Measurements from ENCODE around the gene FOLR3. TPM values are rescaled to one million over a fixed set of nuclear protein-coding genes. Genes with fewer than 3 reads are reported as not detected.

FOLR3 gene
- total RNA-seq, 2 experiments from 2014 or later, result not detected

- POLR2A ChIA-PET, result interaction anchor here (1.3 to 1.6 kb wide), 3 partner anchors 10 to 72 kb away, joined by 4 to 7 read pairs (median 6); no protein-coding TSS in a partner anchor
- intact Hi-C loops (cut with micrococcal nuclease; ENCODE audit: unreplicated experiment), result loop anchor here (1.0 kb wide), 2 partner anchors 8 to 112 kb away; partner anchors contain the start of gene LAMTOR1
- BruUV-seq (replicated peaks), result TSS peak; percentile 87
- H3K4me1 ChIP-seq (ENCODE audit: insufficient read depth, low read length, poor library complexity, severe bottlenecking), result peaks cover 19% of the 10 kb centered on the region
- peak overlapping the region; percentile 93 for H3K4me2 ChIP-seq (ENCODE audit: low read length)
- no peaks in the 10 kb centered on the region for H3K9me2 ChIP-seq (ENCODE audit: insufficient read depth, low read length)
- no peaks in the 10 kb centered on the region for H3K9me3 ChIP-seq (ENCODE audit: low read length)
- peak overlapping the region; percentile 60; the same call in 1 of the 2 replicates for H2AFZ ChIP-seq (ENCODE audit: low read length)
- H3K36me3 ChIP-seq (ENCODE audit: insufficient read depth, low read length), result peaks cover 8% of the 10 kb centered on the region; the same call in 1 of the 2 replicates
- H4K20me1 ChIP-seq (ENCODE audit: insufficient read depth, low read length), result no peaks in the 10 kb centered on the region
- TF ChIP-seq, protein P1, sequence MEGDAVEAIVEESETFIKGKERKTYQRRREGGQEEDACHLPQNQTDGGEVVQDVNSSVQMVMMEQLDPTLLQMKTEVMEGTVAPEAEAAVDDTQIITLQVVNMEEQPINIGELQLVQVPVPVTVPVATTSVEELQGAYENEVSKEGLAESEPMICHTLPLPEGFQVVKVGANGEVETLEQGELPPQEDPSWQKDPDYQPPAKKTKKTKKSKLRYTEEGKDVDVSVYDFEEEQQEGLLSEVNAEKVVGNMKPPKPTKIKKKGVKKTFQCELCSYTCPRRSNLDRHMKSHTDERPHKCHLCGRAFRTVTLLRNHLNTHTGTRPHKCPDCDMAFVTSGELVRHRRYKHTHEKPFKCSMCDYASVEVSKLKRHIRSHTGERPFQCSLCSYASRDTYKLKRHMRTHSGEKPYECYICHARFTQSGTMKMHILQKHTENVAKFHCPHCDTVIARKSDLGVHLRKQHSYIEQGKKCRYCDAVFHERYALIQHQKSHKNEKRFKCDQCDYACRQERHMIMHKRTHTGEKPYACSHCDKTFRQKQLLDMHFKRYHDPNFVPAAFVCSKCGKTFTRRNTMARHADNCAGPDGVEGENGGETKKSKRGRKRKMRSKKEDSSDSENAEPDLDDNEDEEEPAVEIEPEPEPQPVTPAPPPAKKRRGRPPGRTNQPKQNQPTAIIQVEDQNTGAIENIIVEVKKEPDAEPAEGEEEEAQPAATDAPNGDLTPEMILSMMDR (conservative IDR thresholded peaks at IDR 0.05; ENCODE audit: low read length), result no peak
- TF ChIP-seq EZH2phosphoT487 (IDR thresholded peaks at IDR 0.05; ENCODE audit: borderline replicate concordance, low read depth, low read length), result no peak
- H3K27ac ChIP-seq (ENCODE audit: low read depth, low read length, poor library complexity, severe bottlenecking), result peak overlapping the region; percentile 78
- CTCF ChIA-PET (ENCODE audit: unreplicated experiment), result interaction anchor here (1.3 kb wide), 1 partner anchor 33 kb away, joined by 4 read pairs; no protein-coding TSS in a partner anchor
- no peak for DNase-seq (ENCODE audit: low spot score)
- H3K79me2 ChIP-seq (ENCODE audit: insufficient read depth, low read depth, low read length), result no peaks in the 10 kb centered on the region; the same call in 1 of the 2 replicates
- peak overlapping the region; percentile 76 for H3K4me3 ChIP-seq (ENCODE audit: low read depth, low read length, poor library complexity, severe bottlenecking)
Measured at GRCh38 chr11:72111300-72112142, 24.0 kb upstream of the FOLR3 start.

GRCh38 chr11:72112143-72112977 lies 23.2 kb upstream of the FOLR3 start, which contains the start of gene ANAPC15:
Gene ANAPC15, minus strand, starts transcription at chr11:72112695. Its CDS starts 1,419 bp downstream, at chr11:72111276.
- Histone ChIP-seq H3K9me3 (ENCODE audit: low read length) (no peaks in the 10 kb centered on the region), H2AFZ (ENCODE audit: low read length) (peak within 1 kb of the TSS; percentile 60; the same call in 1 of the 2 replicates), H3K4me1 (ENCODE audit: insufficient read depth, low read length, poor library complexity, severe bottlenecking) (peaks cover 19% of the 10 kb centered on the region), H4K20me1 (ENCODE audit: insufficient read depth, low read length) (no peaks in the 10 kb centered on the region), H3K9me2 (ENCODE audit: insufficient read depth, low read length) (no peaks in the 10 kb centered on the region), H3K4me3 (ENCODE audit: low read depth, low read length, poor library complexity, severe bottlenecking) (peak within 1 kb of the TSS; percentile 76), H3K36me3 (ENCODE audit: insufficient read depth, low read length) (peaks cover 8% of the 10 kb centered on the region; the same call in 1 of the 2 replicates), H3K4me2 (ENCODE audit: low read length) (peak within 1 kb of the TSS; percentile 93), H3K27ac (ENCODE audit: low read depth, low read length, poor library complexity, severe bottlenecking) (peak within 1 kb of the TSS; percentile 78), H3K79me2 (ENCODE audit: insufficient read depth, low read depth, low read length) (no peaks in the 10 kb centered on the region; the same call in 1 of the 2 replicates)
- no peak for TF ChIP-seq EZH2phosphoT487 (IDR thresholded peaks at IDR 0.05; ENCODE audit: borderline replicate concordance, low read depth, low read length)
- TF ChIP-seq, protein P1 (conservative IDR thresholded peaks at IDR 0.05; ENCODE audit: low read length), result no peak
- ChIA-PET POLR2A (interaction anchor here (1.0 to 1.6 kb wide), 4 partner anchors 11 to 181 kb away, joined by 3 to 7 read pairs (median 5); no protein-coding TSS in a partner anchor), CTCF (ENCODE audit: unreplicated experiment) (interaction anchor here (1.2 kb wide), 1 partner anchor 87 kb away, joined by 5 read pairs; no protein-coding TSS in a partner anchor)
- intact Hi-C loops (cut with micrococcal nuclease; ENCODE audit: unreplicated experiment), result loop anchor here (1.0 kb wide), 2 partner anchors 9 to 111 kb away; partner anchors contain the start of gene LAMTOR1
- BruUV-seq (replicated peaks), result no TSS peak
- DNase-seq (ENCODE audit: low spot score), result peak; percentile 99
